ENCODE data around the gene PRIM2. TPM values are rescaled to one million over a fixed set of nuclear protein-coding genes. Genes with fewer than 3 reads are reported as not detected.

PRIM2 gene
- total and polyA plus RNA-seq, 9 of the 15 experiments (the other 6 are each of a cell fraction or from before 2014, with no cell fraction given), result 19.8 to 57.5 (median 33.4) TPM

DNA sequence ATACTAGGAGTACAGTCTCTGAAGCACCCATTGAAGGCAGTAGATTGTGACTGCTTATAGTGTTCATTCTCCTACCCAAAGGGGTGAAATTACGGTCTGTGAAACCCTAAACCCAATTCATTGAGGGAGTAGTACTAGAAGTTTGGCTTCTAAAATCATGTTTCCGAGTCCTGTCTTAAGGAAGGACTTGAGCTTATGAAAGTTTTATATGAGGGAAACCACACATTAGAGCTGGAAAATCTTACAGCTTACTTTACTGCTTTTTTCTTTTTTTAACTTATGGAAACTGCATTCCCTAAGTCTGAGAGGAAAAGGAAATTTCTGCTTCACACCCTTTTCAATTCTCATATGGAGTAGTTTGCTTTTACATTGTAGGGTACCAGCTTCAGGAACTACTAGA lies 38.4 kb upstream of the PRIM2 start (continued):
- TF ChIP-seq, protein P1, sequence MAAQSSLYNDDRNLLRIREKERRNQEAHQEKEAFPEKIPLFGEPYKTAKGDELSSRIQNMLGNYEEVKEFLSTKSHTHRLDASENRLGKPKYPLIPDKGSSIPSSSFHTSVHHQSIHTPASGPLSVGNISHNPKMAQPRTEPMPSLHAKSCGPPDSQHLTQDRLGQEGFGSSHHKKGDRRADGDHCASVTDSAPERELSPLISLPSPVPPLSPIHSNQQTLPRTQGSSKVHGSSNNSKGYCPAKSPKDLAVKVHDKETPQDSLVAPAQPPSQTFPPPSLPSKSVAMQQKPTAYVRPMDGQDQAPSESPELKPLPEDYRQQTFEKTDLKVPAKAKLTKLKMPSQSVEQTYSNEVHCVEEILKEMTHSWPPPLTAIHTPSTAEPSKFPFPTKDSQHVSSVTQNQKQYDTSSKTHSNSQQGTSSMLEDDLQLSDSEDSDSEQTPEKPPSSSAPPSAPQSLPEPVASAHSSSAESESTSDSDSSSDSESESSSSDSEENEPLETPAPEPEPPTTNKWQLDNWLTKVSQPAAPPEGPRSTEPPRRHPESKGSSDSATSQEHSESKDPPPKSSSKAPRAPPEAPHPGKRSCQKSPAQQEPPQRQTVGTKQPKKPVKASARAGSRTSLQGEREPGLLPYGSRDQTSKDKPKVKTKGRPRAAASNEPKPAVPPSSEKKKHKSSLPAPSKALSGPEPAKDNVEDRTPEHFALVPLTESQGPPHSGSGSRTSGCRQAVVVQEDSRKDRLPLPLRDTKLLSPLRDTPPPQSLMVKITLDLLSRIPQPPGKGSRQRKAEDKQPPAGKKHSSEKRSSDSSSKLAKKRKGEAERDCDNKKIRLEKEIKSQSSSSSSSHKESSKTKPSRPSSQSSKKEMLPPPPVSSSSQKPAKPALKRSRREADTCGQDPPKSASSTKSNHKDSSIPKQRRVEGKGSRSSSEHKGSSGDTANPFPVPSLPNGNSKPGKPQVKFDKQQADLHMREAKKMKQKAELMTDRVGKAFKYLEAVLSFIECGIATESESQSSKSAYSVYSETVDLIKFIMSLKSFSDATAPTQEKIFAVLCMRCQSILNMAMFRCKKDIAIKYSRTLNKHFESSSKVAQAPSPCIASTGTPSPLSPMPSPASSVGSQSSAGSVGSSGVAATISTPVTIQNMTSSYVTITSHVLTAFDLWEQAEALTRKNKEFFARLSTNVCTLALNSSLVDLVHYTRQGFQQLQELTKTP (IDR thresholded peaks at IDR 0.05; ENCODE audit: low read depth in 1 of 2, partially characterized antibody in 2 of 2), result no peak
- TF ChIP-seq CUX1 (CRISPR knock-in tag; IDR thresholded peaks at IDR 0.05) (no peak), POLR2A (conservative IDR thresholded peaks at IDR 0.05) (no peak), PHF20 (IDR thresholded peaks at IDR 0.05; ENCODE audit: partially characterized antibody) (no peak)
- TF ChIP-seq, protein P2, sequence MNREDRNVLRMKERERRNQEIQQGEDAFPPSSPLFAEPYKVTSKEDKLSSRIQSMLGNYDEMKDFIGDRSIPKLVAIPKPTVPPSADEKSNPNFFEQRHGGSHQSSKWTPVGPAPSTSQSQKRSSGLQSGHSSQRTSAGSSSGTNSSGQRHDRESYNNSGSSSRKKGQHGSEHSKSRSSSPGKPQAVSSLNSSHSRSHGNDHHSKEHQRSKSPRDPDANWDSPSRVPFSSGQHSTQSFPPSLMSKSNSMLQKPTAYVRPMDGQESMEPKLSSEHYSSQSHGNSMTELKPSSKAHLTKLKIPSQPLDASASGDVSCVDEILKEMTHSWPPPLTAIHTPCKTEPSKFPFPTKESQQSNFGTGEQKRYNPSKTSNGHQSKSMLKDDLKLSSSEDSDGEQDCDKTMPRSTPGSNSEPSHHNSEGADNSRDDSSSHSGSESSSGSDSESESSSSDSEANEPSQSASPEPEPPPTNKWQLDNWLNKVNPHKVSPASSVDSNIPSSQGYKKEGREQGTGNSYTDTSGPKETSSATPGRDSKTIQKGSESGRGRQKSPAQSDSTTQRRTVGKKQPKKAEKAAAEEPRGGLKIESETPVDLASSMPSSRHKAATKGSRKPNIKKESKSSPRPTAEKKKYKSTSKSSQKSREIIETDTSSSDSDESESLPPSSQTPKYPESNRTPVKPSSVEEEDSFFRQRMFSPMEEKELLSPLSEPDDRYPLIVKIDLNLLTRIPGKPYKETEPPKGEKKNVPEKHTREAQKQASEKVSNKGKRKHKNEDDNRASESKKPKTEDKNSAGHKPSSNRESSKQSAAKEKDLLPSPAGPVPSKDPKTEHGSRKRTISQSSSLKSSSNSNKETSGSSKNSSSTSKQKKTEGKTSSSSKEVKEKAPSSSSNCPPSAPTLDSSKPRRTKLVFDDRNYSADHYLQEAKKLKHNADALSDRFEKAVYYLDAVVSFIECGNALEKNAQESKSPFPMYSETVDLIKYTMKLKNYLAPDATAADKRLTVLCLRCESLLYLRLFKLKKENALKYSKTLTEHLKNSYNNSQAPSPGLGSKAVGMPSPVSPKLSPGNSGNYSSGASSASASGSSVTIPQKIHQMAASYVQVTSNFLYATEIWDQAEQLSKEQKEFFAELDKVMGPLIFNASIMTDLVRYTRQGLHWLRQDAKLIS (CRISPR knock-in tag; IDR thresholded peaks at IDR 0.05), result no peak
